ENCODE results near the gene MINDY4. TPM values are rescaled to one million over a fixed set of nuclear protein-coding genes. Genes with fewer than 3 reads are reported as not detected.
A peak's percentile ranks its signal among the peaks of the same experiment; 100 is the strongest.

The MINDY4 gene
- total RNA-seq, 6 experiments from 2014 or later: 1.2 to 3.2 (median 2.3) TPM

- H3K9me3 ChIP-seq: no peaks in the 10 kb centered on the region
- DNase-seq (no peak), ATAC-seq (no peak)
- H3K36me3 ChIP-seq: no peaks in the 10 kb centered on the region
- WGBS (ENCODE audit: insufficient coverage, low coverage, low lambda C conversion rate, missing lambda C conversion rate): no CpG with 5 or more reads among the region's 10 CpGs
- H3K27me3 ChIP-seq: no peaks in the 10 kb centered on the region
- H3K4me3 ChIP-seq: no peak overlapping the region
- intact Hi-C loops (cut with DNase I): no loop called here
- no peak overlapping the region for H3K27ac ChIP-seq
- no peaks in the 10 kb centered on the region for H3K4me1 ChIP-seq
- TF ChIP-seq POLR2A (IDR thresholded peaks at IDR 0.05) (no peak), CTCF (IDR thresholded peaks at IDR 0.05) (no peak)
These were observed 88.2 kb downstream of the MINDY4 start for GRCh38 chr7:30859202-30859939.

- 92% methylated on average over 5 of the region's 13 CpGs for WGBS (ENCODE audit: insufficient coverage, low coverage, low lambda C conversion rate, missing lambda C conversion rate)
- ATAC-seq: peak in 1 of 4 donors; percentile 36
- TF ChIP-seq POLR2A (IDR thresholded peaks at IDR 0.05) (no peak), CTCF (IDR thresholded peaks at IDR 0.05) (no peak)
- no peak overlapping the region for H3K4me3 ChIP-seq
- H3K27me3 ChIP-seq: no peaks in the 10 kb centered on the region
- no peaks in the 10 kb centered on the region for H3K4me1 ChIP-seq
- H3K27ac ChIP-seq: no peak overlapping the region
- intact Hi-C loops (cut with DNase I): no loop called here
- DNase-seq: no peak
- no peaks in the 10 kb centered on the region for H3K36me3 ChIP-seq
- no peaks in the 10 kb centered on the region for H3K9me3 ChIP-seq
These were observed 88.8 kb downstream of the MINDY4 start for GRCh38 chr7:30859940-30860496.

GRCh38 chr7:30861612-30862011 is 90.4 kb downstream of the MINDY4 start:
- DNase-seq: no peak
- H3K27ac ChIP-seq: no peak overlapping the region

GRCh38 chr7:30862995-30863705 is 91.9 kb downstream of the MINDY4 start:
- Histone ChIP-seq H3K27ac (no peak overlapping the region), H3K36me3 (no peaks in the 10 kb centered on the region), H3K27me3 (no peaks in the 10 kb centered on the region), H3K4me3 (no peak overlapping the region), H3K4me1 (peaks cover 0 to 16% (median 11%) of the 10 kb centered on the region in 4 donors), H3K9me3 (no peaks in the 10 kb centered on the region)
- no peak for ATAC-seq
- DNase-seq: no peak
- TF ChIP-seq POLR2A (IDR thresholded peaks at IDR 0.05) (no peak), CTCF (IDR thresholded peaks at IDR 0.05) (no peak)
- intact Hi-C loops (cut with DNase I): no loop called here
- WGBS (ENCODE audit: insufficient coverage, low coverage, low lambda C conversion rate, missing lambda C conversion rate): 86% methylated on average over 7 of the region's 9 CpGs

More at GRCh38 chr7:30861612-30862011, 90.4 kb downstream of the MINDY4 start:
- intact Hi-C loops (cut with DNase I): no loop called here
- Histone ChIP-seq H3K4me3 (no peak overlapping the region), H3K36me3 (no peaks in the 10 kb centered on the region), H3K27me3 (no peaks in the 10 kb centered on the region), H3K4me1 (peaks cover 0 to 5% (median under 1%) of the 10 kb centered on the region in 4 donors), H3K9me3 (no peaks in the 10 kb centered on the region)
- no CpG with 5 or more reads among the region's 7 CpGs for WGBS (ENCODE audit: insufficient coverage, low coverage, low lambda C conversion rate, missing lambda C conversion rate)
- ATAC-seq: no peak
- TF ChIP-seq POLR2A (IDR thresholded peaks at IDR 0.05) (no peak), CTCF (IDR thresholded peaks at IDR 0.05) (no peak)

All from right lobe of liver (tissue), 6 donors.